B cell (primary cell): ENCODE results near the gene MEF2C. TPM values are rescaled to one million over a fixed set of nuclear protein-coding genes. Genes with fewer than 3 reads are reported as not detected.

ENCODE experiments used
- ATAC-seq: fragments of 200-7000 bp; cut with Tn5 transposase; one replicate; pipeline ENCODE4 v1.10.0; 2021; ENCODE audit warnings: low read depth, mild to moderate bottlenecking, moderate number of reproducible peaks, moderate library complexity
- CTCF ChIA-PET: fragments of 350-600 bp; sonication (Branson Sonifier 250); formaldehyde crosslinking; loops from one replicate; lab custom pipeline; 2021; ENCODE audit warnings: antibody characterized with exemption, inconsistent platforms; lab: Charles Lee
- POLR2A ChIA-PET: fragments of 350-600 bp; sonication (Branson Sonifier 250); formaldehyde crosslinking; loops from one replicate; lab custom pipeline; 2021; ENCODE audit warnings: antibody characterized with exemption; lab: Charles Lee
- DNase-seq: peaks from one replicate; pipeline ENCODE4 v3.0.0; 2013
- H2AFZ ChIP-seq: 2 replicates; pipeline ENCODE4 v1.6.1; 2012; ENCODE audit warnings: mild to moderate bottlenecking, low read depth, low read length; ENCODE audit not compliant: insufficient read depth, poor library complexity, severe bottlenecking
- H3K27ac ChIP-seq, 2 donors: 1 replicate in 1 of 2; 2 replicates in 1 of 2; pipeline ENCODE4 v1.5.1; 2012 to 2013; ENCODE audit warnings: low read length in 2 of 2, mild to moderate bottlenecking in 2 of 2, moderate library complexity in 1 of 2
- H3K27me3 ChIP-seq, 4 experiments: fragments of 200-600 bp in 1 of 4; sonication (generic) in 1 of 4; replicated peaks in 1 of 4; 1 replicate in 2 of 4; 2 replicates in 2 of 4; pipeline versions ENCODE4 v1.6.1 to v1.7.0; 2013 to 2016; ENCODE audit warnings: low read length in 3 of 4, mild to moderate bottlenecking in 2 of 4, mixed read lengths in 1 of 4, moderate library complexity in 1 of 4; ENCODE audit not compliant: insufficient read depth in 4 of 4, control insufficient read depth in 3 of 4; ENCODE audit errors: control extremely low read depth in 1 of 4
- H3K36me3 ChIP-seq, 2 experiments: replicated peaks in 1 of 2; 1 replicate in 1 of 2; 2 replicates in 1 of 2; pipeline versions ENCODE4 v1.6.1 to v1.7.1; 2013; ENCODE audit warnings: low read length in 1 of 2; ENCODE audit not compliant: insufficient read depth in 2 of 2, control insufficient read depth in 1 of 2; ENCODE audit errors: control extremely low read depth in 1 of 2, extremely low read depth in 1 of 2
- H3K4me1 ChIP-seq, 2 donors: fragments of 200-600 bp in 1 of 2; sonication (generic) in 1 of 2; 1 replicate in 1 of 2; 2 replicates in 1 of 2; pipeline versions ENCODE4 v1.5.1 to v1.6.1; 2013 to 2017; ENCODE audit warnings: low read length in 2 of 2; ENCODE audit not compliant: control insufficient read depth in 2 of 2, insufficient read depth in 2 of 2
- H3K4me2 ChIP-seq: replicated peaks from 2 replicates; pipeline ENCODE3; 2012; ENCODE audit warnings: mild to moderate bottlenecking, low read depth, low read length; ENCODE audit not compliant: poor library complexity, severe bottlenecking
- H3K4me3 ChIP-seq, 5 experiments: fragments of 200-600 bp in 1 of 5; sonication (generic) in 1 of 5; 1 replicate in 3 of 5; 2 replicates in 2 of 5; pipeline versions ENCODE4 v1.5.1 to v1.7.0; 2011 to 2016; ENCODE audit warnings: low read length in 4 of 5, mild to moderate bottlenecking in 4 of 5, low read depth in 2 of 5, control low read depth in 1 of 5, moderate library complexity in 1 of 5; ENCODE audit not compliant: insufficient read depth in 1 of 5; ENCODE audit errors: control extremely low read depth in 1 of 5, extremely low read depth in 1 of 5
- H3K79me2 ChIP-seq: fragments of 200-600 bp; sonication (generic); one replicate; pipeline ENCODE4 v1.6.0; 2016; ENCODE audit warnings: low read length; ENCODE audit not compliant: control insufficient read depth, insufficient read depth
- H3K9ac ChIP-seq: fragments of 200-600 bp; sonication (generic); 2 replicates; pipeline ENCODE4 v1.6.1; 2017; ENCODE audit warnings: mild to moderate bottlenecking, low read length, moderate library complexity
- H3K9me3 ChIP-seq, 3 donors: one replicate each; pipeline versions ENCODE4 v1.6.1 to v1.7.1; 2013; ENCODE audit warnings: low read length in 2 of 3; ENCODE audit not compliant: control insufficient read depth in 2 of 3, insufficient read depth in 1 of 3; ENCODE audit errors: control extremely low read depth in 1 of 3
- H4K20me1 ChIP-seq: 2 replicates; pipeline ENCODE4 v1.6.0; 2012; ENCODE audit warnings: mild to moderate bottlenecking, low read length; ENCODE audit not compliant: insufficient read depth, control insufficient read depth, poor library complexity, severe bottlenecking
- H3K27ac Mint-ChIP-seq: one replicate; pipeline ENCODE4 v1.8.0; 2021; ENCODE audit warnings: mixed read lengths
- H3K27me3 Mint-ChIP-seq: one replicate; pipeline ENCODE4 v1.8.0; 2021; ENCODE audit warnings: mixed read lengths
- H3K4me1 Mint-ChIP-seq: one replicate; pipeline ENCODE4 v1.8.0; 2021; ENCODE audit warnings: mixed read lengths
- H3K4me3 Mint-ChIP-seq: one replicate; pipeline ENCODE4 v1.8.0; 2021; ENCODE audit warnings: mixed read lengths
- H3K9me3 Mint-ChIP-seq: one replicate; pipeline ENCODE4 v1.8.0; 2022; ENCODE audit warnings: mixed read lengths; ENCODE audit not compliant: insufficient read depth
- EZH2 ChIP-seq: IDR thresholded peaks from 2 replicates; pipeline ENCODE4 v1.6.1; 2012; ENCODE audit warnings: borderline replicate concordance, low read depth, mild to moderate bottlenecking, moderate library complexity, low read length; ENCODE audit not compliant: insufficient read depth, poor library complexity, severe bottlenecking
- WGBS: methylation state at CpG from one replicate; pipeline ENCODE4 v1.1.5; 2013; ENCODE audit warnings: missing lambda C conversion rate; ENCODE audit not compliant: insufficient coverage; 5-methylcytosine and 5-hydroxymethylcytosine counted together
- intact Hi-C: fragments of 100-400 bp; cut with micrococcal nuclease; formaldehyde crosslinking; loops from one replicate; pipeline ENCODE4 v1.10.0; 2022
- polyA plus RNA-seq: library from polyadenylated mRNA; depleted of rRNA; stranded (reverse); fragments of >200 nt; gene quantifications from 2 replicates; pipeline ENCODE4 v1.2.3, GENCODE V29; 2012
- total RNA-seq, 2 donors: library from RNA; stranded (reverse); fragments of 120-200 nt in 1 of 2; gene quantifications; 1 replicate in 1 of 2; 2 replicates in 1 of 2; pipeline versions ENCODE4 v1.2.3 to v1.2.4, GENCODE V29; 2013 to 2022
- TF ChIP-seq, protein P1 (sequence below): fragments of 200-600 bp; IDR thresholded peaks from one replicate; pipeline ENCODE4 v1.8.0; 2022; ENCODE audit warnings: antibody characterized with exemption, mild to moderate bottlenecking

Gene MEF2C
- total and polyA plus RNA-seq, 2 donors (not counting 1 experiment from before 2014, with no cell fraction given), result 97.4 to 354 TPM

DNA sequence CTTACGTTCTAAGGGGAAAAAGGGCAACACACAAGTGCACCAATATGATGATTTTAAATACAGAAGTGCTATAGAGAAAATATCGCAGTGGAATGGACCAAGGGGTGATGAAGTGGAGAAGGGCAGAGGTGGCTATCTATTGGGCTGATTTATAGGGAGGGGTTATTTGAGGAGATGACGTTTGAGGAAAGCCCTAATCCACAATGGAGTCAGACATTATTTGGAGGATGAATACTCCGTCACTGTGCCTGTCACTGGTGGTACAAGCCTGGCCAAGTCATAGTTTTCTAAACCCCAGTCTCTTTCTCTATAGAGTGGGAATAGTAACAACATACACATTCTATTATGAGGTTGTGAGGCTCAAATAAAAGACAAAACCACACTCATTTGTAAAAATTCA lies 48.5 kb downstream of the MEF2C start:
- ChIA-PET CTCF (interaction anchor here (1.5 to 2.5 kb wide), 3 partner anchors 14 to 106 kb away, joined by 7 to 13 read pairs (median 13); no protein-coding TSS in a partner anchor), POLR2A (interaction anchor here (1.2 kb wide), 1 partner anchor 103 kb away, joined by 3 read pairs; no protein-coding TSS in a partner anchor)
- Mint-ChIP-seq H3K27ac (peak overlapping the region; percentile 90), H3K4me3 (peak overlapping the region; percentile 75), H3K9me3 (no peaks in the 10 kb centered on the region), H3K27me3 (no peaks in the 10 kb centered on the region), H3K4me1 (peaks cover 76% of the 10 kb centered on the region)
- H4K20me1 ChIP-seq, result no peaks in the 10 kb centered on the region
- peaks cover 62 to 85% of the 10 kb centered on the region in 2 donors for H3K4me1 ChIP-seq
- H3K9ac ChIP-seq, result peak overlapping the region; percentile 46
- peak overlapping the region; percentile 48 for H2AFZ ChIP-seq
- H3K36me3 ChIP-seq, result peaks cover 8 to 19% of the 10 kb centered on the region in 2 experiments
- no peaks in the 10 kb centered on the region for H3K27me3 ChIP-seq
- H3K4me3 ChIP-seq, result peak overlapping the region in 1 of 5 experiments; percentile 47
- ATAC-seq (no peak), DNase-seq (no peak)
- intact Hi-C loops, result loop anchor here (5.0 kb wide), 1 partner anchor 438 kb away; no protein-coding TSS in a partner anchor
- H3K27ac ChIP-seq, result peak overlapping the region; percentile 58 to 94
- peaks cover 98% of the 10 kb centered on the region for H3K79me2 ChIP-seq
- 63% methylated on average over 2 of the region's 4 CpGs for WGBS
- no peaks in the 10 kb centered on the region for H3K9me3 ChIP-seq
- H3K4me2 ChIP-seq, result peak overlapping the region; percentile 71
- TF ChIP-seq, protein P1, sequence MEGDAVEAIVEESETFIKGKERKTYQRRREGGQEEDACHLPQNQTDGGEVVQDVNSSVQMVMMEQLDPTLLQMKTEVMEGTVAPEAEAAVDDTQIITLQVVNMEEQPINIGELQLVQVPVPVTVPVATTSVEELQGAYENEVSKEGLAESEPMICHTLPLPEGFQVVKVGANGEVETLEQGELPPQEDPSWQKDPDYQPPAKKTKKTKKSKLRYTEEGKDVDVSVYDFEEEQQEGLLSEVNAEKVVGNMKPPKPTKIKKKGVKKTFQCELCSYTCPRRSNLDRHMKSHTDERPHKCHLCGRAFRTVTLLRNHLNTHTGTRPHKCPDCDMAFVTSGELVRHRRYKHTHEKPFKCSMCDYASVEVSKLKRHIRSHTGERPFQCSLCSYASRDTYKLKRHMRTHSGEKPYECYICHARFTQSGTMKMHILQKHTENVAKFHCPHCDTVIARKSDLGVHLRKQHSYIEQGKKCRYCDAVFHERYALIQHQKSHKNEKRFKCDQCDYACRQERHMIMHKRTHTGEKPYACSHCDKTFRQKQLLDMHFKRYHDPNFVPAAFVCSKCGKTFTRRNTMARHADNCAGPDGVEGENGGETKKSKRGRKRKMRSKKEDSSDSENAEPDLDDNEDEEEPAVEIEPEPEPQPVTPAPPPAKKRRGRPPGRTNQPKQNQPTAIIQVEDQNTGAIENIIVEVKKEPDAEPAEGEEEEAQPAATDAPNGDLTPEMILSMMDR, result no peak
- TF ChIP-seq EZH2, result no peak

DNA sequence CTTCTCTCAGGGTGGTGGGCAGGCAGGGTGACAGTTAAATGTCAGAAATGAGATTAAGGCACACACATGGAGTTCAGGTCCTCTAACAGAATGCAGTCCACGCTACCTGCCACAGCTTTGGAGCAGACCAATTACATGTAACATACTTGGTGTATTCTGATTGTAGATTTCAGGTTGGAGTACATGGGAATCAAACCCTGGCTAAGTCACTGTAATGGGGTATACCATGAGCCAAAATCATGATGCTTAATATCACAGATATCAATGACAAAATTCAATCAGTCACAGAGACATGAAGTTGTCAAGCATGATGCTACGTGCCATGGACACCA lies 48.9 kb downstream of the MEF2C start:
- H3K4me2 ChIP-seq, result peak overlapping the region; percentile 71
- H3K36me3 ChIP-seq, result peaks cover 5 to 16% of the 10 kb centered on the region in 2 experiments
- H3K4me1 ChIP-seq, result peaks cover 66 to 85% of the 10 kb centered on the region in 2 donors
- peak overlapping the region; percentile 75 for H3K4me3 Mint-ChIP-seq
- ATAC-seq (no peak), DNase-seq (no peak)
- H3K9ac ChIP-seq, result peak overlapping the region; percentile 46
- H3K79me2 ChIP-seq, result peaks cover 98% of the 10 kb centered on the region
- H3K9me3 ChIP-seq, result no peaks in the 10 kb centered on the region
- peaks cover 76% of the 10 kb centered on the region for H3K4me1 Mint-ChIP-seq
- CTCF ChIA-PET, result interaction anchor here (0.9 to 2.5 kb wide), 5 partner anchors 14 to 105 kb away, joined by 4 to 13 read pairs (median 7); no protein-coding TSS in a partner anchor
- H3K27ac ChIP-seq, result peak overlapping the region; percentile 58 to 94
- H3K27me3 ChIP-seq, result no peaks in the 10 kb centered on the region
- peak overlapping the region; percentile 90 for H3K27ac Mint-ChIP-seq
- peak overlapping the region in 3 of 5 experiments; percentile 1 to 47 (median 16) for H3K4me3 ChIP-seq
- H3K9me3 Mint-ChIP-seq, result no peaks in the 10 kb centered on the region
- intact Hi-C loops, result loop anchor here (5.0 kb wide), 1 partner anchor 438 kb away; no protein-coding TSS in a partner anchor
- 100% methylated on average over 1 of the region's 2 CpGs for WGBS
- H3K27me3 Mint-ChIP-seq, result no peaks in the 10 kb centered on the region
- TF ChIP-seq, protein P1, result no peak
- no peak for TF ChIP-seq EZH2
- no peaks in the 10 kb centered on the region for H4K20me1 ChIP-seq
- POLR2A ChIA-PET, result interaction anchor here (1.2 kb wide), 1 partner anchor 102 kb away, joined by 3 read pairs; no protein-coding TSS in a partner anchor
- peak overlapping the region; percentile 48 for H2AFZ ChIP-seq
